Stimulated activated CD8-positive, alpha-beta memory T cell treated with anti-CD3 and anti-CD28 coated beads, Interleukin-7, amount 100 ng/mL, for 48 hours (primary cell): ENCODE data around the gene CPNE5.
A peak's percentile ranks its signal among the peaks of the same experiment; 100 is the strongest.

Source experiments
- DNase-seq, 2 donors: peaks; one replicate each; pipeline ENCODE4 v3.0.0-alpha.2; 2020; ENCODE audit warnings: low read depth in 1 of 2; ENCODE audit errors: extremely low read depth in 1 of 2

Gene CPNE5

DNA sequence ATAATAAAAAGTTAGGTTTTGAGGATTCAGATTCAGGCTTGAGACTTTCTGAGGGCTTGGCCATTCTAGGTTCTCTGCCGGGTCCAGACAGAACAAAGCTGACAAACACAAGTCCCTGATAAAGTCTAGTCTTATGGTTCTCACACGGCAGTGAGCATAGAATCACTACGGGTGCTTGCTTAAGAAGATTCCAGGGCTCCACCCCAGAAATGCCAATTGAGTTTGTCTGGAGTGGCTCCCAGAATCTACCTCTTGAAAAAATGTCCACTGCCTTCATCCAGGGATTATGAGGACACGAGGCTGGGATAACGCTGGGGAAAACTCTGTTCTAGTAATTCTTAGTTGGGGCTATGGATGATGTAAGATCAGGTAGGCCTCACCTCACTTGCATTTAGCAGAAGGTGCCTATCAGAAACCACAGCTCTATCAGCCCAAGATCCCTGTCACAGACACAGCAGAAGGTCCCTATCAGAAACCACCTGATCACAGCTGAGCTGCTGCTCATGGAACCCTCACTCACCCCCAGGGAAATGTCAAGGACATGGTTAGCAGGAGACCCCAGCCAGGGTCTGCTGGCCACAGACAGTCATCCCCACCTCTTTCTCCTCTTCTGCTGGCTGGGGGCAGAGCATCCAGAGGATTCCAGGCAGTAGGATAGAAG is 89.3 kb downstream of the CPNE5 start:
- no peak for DNase-seq

DNA sequence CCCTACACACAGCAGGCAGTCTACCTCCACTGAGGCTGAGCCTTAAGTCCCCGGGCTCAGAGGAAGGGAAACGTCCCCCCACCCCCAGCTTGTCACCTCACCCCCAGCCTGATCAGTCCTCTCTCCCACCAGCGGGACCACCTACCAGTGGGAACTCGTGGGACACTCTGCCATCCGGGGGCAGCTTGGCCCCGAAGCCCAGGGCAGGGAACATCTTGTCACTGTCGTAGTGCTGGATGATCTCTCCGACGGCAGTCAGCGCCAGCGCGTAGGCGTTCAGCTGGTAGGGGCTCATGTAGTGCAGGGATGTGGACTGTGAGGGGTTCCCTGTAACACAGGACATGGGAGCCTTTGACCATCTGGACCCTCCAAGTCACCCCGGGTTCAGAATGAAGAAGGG is 93.0 kb downstream of the CPNE5 start:
- DNase-seq = no peak

DNA sequence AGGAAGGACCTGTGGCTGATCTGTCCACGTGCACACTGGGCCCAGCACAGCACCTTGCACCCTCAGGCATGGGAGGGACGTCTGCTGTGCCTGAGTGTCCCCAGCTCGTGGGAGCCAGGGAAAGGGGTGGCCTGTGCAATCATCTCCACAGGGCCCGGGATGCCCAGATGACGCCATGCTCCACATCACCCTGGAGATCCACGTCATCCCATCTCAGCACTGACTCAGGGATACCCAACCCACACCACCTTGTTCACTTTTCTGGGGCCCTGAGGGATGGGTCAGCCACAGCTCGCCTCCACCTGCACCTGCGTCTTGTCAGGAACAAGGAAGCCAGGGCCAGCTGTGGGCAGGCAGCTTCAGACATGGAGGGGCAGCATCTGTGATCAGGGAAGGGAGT is 93.4 kb downstream of the CPNE5 start:
- DNase-seq = no peak

DNA sequence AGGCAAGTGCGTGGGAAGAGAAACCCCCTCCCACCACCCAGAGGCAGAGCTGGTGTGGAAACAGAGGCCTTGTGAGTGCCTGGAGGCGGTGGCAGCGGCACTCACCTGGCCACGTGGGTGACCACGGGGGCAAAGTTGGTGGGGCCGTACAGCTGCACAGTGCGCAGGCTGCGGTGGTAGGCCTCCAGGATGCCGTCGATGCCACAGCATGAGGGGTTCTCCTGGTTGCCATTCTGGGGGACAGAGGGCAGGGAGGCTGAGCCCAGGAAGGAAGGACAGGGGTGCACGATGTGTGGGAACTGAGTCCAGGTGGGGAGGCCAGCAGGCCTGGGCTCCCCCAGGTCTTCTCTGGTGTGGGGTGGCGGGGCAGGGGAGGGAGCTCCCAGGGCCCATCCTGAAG is 94.0 kb downstream of the CPNE5 start:
- DNase-seq = no peak

DNA sequence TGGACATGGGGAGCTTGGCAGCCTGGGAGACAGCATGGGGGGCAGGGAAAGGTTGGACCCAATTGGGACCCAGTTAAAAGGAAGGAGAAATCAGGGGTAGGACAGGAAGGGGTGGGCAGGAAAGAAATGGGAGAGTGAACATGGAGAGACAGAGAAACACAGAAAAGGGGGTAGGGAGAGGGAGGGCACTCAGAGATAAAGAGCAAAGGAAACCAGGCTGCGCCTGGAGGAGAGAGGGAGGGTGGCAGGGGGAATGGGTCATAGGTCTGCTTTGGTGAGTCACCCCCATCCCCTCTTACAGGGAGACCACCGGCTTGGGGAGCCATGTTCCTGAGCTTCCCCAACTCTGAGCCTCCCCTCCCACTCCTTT is 95.0 kb downstream of the CPNE5 start:
- DNase-seq = no peak

DNA sequence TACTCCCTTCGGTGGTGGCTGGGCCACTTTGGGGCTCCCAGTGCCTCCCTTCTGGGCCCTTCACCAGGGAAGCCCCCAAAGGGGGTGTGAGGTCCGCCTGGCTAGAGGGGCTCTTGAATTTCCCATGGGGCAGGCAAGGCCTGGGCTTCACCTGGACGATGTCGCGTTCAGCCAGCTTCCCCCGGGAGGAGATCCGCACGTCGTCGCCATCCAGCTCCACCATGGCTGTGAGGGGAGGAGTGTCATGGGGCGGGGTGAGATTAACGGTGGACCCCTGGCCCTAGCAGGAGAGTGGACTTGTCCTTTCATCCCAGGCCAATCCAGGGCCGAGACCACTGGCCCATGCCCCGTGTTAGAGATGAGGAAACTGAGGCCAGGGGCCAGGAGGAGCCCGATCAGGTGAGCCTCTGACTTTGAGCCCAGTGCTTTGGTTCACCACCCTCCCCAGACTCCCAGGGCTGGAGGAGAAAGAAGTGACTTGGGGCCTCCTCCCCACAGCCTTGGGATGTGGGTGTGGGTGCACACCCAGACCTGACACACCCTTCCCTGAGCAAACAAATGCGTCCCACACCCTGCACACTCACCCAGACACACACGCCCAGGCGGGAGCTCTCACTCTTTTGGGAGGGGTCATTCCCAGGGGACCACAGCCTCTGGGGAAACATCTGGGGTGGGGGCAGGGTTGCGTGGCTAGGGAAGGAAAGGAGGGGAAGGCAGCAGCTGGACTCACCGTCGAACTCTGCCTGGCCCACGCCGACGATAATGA is 95.5 kb downstream of the CPNE5 start:
- no peak for DNase-seq

DNA sequence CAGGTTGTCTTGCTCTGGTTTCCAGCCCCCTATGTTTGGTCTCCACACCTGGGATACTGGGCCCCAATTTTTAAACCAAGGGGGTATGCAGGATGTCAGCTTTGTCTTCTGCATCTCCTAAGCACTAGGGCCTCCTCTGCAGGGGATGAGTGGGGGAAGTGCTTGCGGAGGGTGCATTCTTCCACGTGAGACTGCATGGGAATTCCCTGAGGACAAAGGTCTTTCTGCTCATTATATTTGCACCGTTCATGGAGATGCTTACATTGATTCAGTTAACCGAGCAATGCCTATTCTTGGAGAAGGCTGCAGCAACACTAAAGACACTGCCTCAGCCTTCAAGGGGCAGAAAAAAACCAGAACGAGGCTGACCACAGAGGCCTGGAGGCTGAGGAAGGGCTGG is 96.2 kb downstream of the CPNE5 start:
- no peak for DNase-seq

DNA sequence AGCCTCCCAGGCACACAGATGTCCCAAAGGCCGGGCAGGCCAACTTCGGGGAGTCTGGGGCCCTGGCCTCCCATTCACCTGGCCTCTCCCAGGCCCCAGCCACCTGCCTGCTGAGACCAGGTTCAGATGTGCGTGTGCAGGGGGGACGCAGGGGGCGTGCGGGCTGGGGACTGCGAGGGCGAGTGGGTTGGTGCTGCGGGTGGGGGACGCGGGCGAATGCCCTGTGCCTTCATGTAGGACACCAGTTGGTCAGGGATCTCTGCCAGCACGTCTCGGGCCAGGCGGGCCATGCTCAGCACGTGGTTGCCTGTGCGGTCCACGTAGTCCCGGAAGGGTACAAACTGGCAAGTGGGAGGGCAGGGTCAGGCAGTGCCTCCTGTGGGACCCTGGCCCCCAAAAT is 97.1 kb downstream of the CPNE5 start:
- no peak for DNase-seq

DNA sequence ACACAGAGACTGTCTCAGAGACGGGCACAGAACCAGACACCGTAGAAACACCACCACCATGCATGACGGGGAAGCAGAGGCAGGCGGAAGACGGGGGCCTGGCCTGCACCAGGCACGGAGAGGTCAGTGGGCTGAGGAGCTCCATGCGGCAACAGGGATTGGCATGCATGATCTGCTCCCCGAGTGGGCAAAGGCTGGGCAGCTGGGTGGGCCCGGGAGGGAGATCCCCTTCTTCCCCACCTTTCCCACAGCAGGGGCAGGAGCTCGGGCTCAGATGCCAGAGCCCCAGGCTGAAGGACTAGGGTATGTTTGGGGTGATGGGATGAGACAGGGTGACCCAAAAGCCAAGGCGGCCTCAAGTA is 98.4 kb downstream of the CPNE5 start:
- no peak for DNase-seq

DNA sequence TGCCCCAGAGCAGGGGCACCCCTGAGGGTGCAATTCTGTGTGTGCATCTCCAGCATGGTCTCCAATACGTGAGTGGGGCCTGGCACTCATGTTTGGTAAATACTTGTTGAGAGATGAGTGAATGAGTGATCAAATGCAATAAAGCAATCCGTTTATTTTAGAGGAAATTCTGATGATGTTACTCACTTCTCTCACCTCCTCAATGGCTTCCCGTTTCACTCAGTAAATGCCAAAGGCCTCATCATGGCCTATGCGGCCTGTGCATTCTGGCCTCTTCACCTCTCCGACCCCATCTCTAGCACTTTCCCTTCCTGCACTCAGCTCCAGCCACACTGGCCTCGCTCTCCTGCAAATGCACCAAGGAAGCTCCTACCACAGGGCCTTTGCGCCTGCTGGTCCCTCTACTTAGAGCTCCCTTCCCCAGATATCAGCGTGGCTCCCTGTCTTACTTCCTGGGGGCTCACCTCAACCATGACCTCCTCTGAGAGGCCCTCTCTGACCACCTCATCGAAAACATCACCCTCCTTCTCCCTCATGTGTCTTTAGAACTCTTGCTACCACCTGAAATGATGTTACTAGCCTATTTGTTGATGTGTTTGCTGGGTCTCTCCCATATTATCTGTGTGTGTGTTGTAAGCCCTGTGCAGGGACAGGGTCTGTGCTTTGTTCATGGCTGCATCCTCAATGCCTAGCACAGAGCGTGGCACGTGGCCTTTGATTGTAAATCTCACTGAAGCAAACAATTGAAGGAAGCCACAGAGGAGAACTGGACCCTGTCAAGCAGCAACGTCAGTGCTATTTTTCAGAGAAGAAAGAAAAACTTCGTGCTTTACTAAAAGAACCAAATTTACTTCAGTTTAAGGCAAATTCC is 99.1 kb downstream of the CPNE5 start:
- no peak for DNase-seq

DNA sequence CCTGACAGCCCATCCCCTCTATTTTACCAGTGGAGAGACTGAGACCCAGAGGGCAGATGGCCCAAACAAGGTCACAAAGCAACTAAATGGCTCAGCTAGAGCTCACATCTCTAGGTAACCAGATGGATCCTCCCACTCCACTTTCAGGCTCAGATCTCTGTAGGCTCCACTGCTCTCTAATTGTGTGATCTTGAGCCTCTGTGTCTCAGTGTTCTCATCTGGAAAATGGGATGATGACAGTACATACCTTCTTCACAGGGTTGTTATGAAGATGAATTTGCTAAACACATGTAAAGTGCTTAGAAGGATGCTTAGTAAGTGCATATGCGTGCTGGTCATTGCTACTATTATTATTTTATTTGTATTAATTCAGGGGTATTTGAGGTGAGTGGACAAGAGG is 101.1 kb downstream of the CPNE5 start:
- DNase-seq = no peak

DNA sequence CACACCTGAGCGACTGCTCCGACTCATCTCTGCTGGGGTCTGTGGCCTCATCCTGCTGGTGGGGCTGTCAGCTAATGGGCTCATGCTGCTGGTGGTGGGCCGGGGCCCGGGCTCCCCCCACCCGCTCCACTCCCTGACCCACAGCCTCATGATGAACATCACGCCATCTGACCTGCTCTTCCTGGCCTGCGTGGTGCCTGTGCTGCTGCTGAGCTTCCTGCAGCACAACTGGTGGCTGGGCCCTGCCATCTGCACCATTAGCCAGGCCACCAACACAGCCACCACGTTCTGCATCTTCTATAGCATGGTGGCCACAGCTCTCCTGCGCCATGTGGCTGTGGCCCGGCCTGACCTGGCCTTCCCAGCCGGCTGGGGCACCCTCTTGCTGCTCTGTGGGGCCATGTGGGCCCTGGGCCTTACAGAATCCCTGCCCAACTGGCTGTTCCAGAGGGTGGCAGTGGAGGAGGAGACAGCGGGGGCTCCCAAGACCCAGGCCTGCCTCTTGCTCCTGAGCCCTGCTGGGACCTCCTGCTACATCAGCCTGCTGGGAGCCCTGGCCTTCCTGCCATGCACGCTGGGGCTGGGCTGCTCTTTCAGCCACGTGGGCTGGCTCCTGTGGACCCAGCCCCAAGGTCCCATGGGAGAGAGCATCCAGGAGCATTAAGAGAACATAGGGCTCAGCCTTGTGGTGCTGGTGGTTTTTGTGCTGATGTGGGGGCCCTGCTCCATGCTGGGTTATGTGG is 102.0 kb downstream of the CPNE5 start:
- no peak for DNase-seq

DNA sequence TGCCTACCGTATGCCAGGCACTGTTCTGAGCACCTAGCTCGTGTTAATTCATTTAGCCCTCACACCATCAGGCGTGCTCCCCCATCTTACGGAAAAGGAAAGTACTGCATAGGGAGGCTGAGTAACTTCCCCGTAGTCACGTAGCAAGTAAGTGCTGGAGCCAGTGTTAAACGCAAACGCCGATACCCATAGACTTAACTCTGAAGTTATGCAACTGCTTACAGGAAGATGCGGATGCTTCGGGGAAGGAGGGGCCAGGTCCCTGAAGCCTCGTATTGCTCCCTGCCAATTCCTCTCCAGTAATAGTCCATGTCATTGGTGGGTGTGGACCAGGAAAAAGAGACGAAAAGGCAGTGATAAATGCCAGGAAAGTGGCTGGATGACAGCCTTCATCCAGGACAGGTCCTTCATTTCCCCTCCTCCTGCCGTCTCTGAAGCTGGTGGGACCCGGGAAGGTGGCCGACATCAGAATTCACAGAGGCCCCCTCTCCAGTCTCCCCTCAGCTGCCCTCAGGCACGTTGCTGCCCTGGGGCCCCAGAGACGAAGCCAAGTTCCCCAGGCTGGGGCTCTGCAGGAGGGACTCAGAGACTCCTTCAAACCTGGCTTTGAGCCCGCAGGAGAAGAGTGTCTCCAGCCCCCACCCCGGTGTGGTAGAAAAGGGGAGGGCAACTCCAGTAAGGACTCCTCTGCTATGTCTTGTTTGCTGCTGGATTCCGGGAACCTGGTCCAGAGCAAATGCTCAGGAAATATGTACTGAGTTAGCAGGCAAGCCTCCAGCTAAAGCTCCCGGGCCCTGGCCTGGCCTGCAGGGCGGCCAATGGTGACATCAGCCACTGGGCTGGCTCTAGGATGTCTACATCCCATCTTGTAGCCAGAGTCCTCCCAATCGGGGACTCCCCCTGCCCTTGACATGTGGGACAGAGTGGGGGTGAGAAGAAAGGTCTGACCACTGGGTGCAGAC is 103.9 kb downstream of the CPNE5 start:
- peak in 1 of 2 donors; percentile 15 for DNase-seq

DNA sequence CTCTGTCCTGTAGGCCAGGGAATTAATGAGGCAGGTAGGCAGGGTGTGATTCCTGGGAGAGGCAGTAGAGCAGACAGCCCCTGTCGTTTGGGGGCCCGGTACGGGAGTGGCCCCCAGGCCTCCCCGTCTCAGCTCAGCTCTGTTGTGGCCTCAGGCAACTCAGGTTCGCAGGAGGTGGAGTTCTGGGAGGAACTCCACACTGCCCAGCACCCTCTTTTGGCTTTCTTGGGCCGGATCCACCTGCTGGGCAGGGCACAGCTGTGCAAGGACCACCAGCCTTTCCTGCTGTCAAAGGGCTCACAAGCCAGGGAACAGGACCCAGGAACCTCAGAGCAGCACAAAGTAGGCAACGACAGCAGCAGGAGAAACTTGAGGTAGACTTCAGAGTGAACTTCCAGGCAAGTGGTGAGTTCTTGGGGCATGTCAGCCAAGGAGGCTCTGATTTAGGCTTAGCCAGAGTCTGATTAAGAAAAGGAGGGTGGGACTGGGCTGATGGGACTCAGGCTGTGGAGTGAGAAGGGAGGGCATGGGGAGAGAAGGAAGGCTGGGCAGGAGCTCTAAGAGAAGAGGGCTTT is 104.7 kb downstream of the CPNE5 start:
- DNase-seq = no peak

DNA sequence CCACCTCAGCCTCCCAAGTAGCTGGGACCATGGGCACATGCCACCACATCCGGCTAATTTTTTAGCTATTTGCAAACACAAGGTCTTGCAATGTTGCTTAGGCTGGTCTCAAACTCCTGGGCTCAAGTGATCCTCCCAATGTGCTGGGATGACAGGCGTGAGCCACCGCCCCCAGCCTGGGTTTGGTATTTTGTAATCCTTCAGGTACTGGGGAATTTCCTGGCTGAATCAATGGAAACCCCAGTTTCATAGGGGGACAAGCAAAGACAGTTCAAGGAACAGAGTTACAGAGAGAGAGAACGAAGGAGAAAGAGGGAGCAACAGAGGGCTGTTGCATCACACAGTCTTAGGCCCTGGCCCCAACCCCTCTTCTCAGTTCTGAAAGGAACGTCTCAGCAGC is 105.9 kb downstream of the CPNE5 start:
- no peak for DNase-seq

DNA sequence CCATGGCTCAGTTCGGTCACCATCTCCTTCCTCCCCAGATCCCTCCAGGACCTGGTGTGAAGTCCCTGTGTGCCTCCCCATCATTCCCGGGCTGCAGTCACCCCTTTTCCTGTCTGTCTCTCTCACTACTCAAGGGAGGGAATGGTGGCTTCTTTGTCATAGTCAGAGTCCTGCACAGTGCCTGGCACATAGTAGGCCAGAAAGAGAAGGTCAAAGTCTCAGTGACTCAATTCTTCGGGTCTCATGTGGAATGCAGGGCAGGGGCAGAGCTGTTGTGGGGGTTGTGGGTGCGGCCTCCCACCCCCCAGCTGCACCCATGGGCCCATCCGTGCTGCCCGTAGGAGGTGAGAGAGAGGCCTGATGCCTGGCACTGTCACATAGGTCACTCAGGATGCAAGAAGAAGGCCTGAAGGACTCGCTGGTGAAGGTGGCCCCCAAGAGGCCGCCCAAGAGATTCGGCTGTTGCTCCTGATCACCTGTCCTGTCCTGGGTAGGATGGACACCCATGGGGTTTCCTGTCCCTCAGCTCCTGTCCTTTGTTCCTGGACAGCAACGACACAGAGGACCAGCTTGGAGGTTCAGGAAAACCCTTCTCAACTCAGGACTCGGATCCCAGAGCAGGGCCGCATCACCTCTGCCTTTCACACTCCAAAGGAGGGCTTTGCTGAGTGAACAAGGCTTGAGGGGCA is 107.5 kb downstream of the CPNE5 start:
- DNase-seq = no peak

DNA sequence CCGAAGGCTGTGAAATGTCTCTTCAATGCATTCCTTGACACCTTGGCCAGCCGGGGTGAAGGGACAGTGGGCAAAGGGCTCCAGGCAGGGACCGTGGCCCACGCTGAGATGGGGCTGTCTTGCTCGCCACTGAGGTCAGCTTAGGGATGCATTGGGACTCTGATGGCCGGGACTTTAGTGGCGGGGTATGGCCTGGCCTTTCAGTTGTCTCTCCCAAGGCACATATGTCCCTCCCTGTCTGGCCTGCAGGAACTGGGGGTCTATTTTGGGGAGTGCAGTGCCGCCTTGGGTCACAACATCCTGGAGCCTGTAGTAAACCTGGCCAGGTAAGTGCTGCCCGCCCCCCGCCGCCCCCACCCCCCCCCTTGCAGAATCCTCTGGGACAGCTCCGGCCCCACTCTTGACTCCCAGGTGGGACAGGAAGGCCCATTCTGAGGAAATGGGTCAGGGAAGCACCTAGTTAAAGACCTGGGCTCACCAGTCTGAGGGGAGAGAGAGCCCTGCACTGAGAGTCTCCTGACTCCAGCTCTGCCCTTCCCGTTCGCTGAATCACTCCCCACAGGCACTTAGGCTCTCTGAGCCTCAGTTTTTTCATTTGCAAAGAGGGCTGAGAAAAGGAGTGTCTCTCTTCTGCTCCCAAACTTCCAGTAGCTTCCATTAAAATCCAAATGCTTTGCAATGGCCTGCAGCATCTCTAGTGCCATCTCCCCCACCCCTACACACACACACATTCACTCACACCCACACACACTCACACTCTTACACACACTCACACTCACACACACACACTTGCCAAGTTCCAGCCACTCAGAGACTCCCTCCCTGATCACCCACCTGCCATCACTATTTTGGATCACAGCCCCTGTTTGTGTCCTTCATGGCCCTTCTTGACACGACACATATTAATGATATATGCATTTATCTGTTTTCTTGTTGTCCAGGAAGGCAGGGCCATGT is 108.5 kb downstream of the CPNE5 start:
- no peak for DNase-seq

DNA sequence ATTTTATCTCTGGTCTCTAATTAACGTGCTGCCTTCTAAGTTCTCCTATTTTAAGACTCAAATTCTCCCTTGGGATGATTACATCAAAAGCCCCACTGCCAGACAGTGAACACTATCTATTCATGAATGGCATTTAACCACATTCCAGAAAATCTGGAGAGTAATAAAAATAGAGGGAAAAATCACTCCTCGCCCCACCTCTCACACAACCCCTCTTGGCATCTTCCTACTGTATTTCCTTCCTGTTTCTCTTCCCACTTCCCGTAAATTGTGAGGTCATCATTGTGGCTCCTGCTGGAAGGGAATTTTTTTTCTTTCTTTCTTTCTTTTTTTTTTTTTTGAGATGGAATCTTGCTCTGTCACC is 110.1 kb downstream of the CPNE5 start:
- DNase-seq = no peak
